Suprapubic skin (tissue), 4 donors: ENCODE measurements around the gene KIAA1217. TPM values are rescaled to one million over a fixed set of nuclear protein-coding genes. Genes with fewer than 3 reads are reported as not detected.
"Not testable (repeated sequence)": the region's sequence is repeated elsewhere in the genome, so short reads cannot be mapped to it uniquely, and the experiment has no call there.

Experiments
- DNase-seq, 2 donors: peaks; one replicate each; pipeline ENCODE4 v3.0.0-alpha.2; 2019; ENCODE audit warnings: low spot score in 2 of 2
- H3K27ac ChIP-seq: fragments of 200-600 bp; sonication (generic); one replicate; pipeline ENCODE4 v1.5.1; 2019
- H3K27me3 ChIP-seq: fragments of 200-600 bp; sonication (generic); one replicate; pipeline ENCODE4 v1.5.1; 2019
- H3K36me3 ChIP-seq: fragments of 200-600 bp; sonication (generic); one replicate; pipeline ENCODE4 v1.5.1; 2019
- H3K4me1 ChIP-seq: fragments of 200-600 bp; sonication (generic); one replicate; pipeline ENCODE4 v1.5.1; 2019
- H3K4me3 ChIP-seq: fragments of 200-600 bp; sonication (generic); one replicate; pipeline ENCODE4 v1.5.1; 2019; ENCODE audit warnings: mild to moderate bottlenecking
- H3K9me3 ChIP-seq: fragments of 200-600 bp; sonication (generic); one replicate; pipeline ENCODE4 v1.5.1; 2019
- CTCF ChIP-seq, 2 donors: fragments of 200-600 bp in 1 of 2; fragments of 450-650 bp in 1 of 2; sonication (generic) in 1 of 2; IDR thresholded peaks; one replicate each; pipeline ENCODE4 v1.5.1; 2016 to 2019; ENCODE audit warnings: antibody characterized with exemption in 2 of 2, mild to moderate bottlenecking in 1 of 2, moderate library complexity in 1 of 2
- EP300 ChIP-seq: sonication (generic); formaldehyde crosslinking; IDR thresholded peaks from one replicate; pipeline ENCODE4 v1.6.1; 2017; ENCODE audit warnings: antibody characterized with exemption
- POLR2A ChIP-seq, 2 donors: fragments of 450-650 bp; IDR thresholded peaks; one replicate each; pipeline ENCODE4 v1.6.1; 2017; ENCODE audit warnings: antibody characterized with exemption in 2 of 2, mild to moderate bottlenecking in 2 of 2, moderate library complexity in 2 of 2
- POLR2AphosphoS5 ChIP-seq, 3 donors: sonication (generic); formaldehyde crosslinking; IDR thresholded peaks; one replicate each; pipeline ENCODE4 v1.6.1; 2017; ENCODE audit warnings: antibody characterized with exemption in 3 of 3
- WGBS: methylation state at CpG from one replicate; pipeline ENCODE4 v1.1.5; 2018; 5-methylcytosine and 5-hydroxymethylcytosine counted together
- total RNA-seq, 4 donors: library from RNA; depleted of rRNA; stranded (reverse); fragments of >200 nt; gene quantifications; one replicate each; pipeline ENCODE4 v1.1.0, GENCODE V29; 2016

Gene KIAA1217
- total RNA-seq, 4 donors from 2014 or later = 59.2 to 109 (median 72.1) TPM

GRCh38 chr10:24320373-24320772 lies 111.4 kb downstream of the KIAA1217 start:
- Histone ChIP-seq H3K27me3 (no peaks in the 10 kb centered on the region), H3K27ac (no peak overlapping the region), H3K9me3 (no peaks in the 10 kb centered on the region), H3K4me1 (peaks cover 18% of the 10 kb centered on the region), H3K36me3 (peaks cover under 1% of the 10 kb centered on the region), H3K4me3 (no peak overlapping the region)
- no peak for DNase-seq
- TF ChIP-seq CTCF (IDR thresholded peaks at IDR 0.05) (no peak), EP300 (no peak), POLR2AphosphoS5 (IDR thresholded peaks at IDR 0.05) (no peak), POLR2A (IDR thresholded peaks at IDR 0.05) (no peak)
- 74% methylated on average over 2 of the region's 2 CpGs for WGBS

GRCh38 chr10:24324651-24325050 lies 115.7 kb downstream of the KIAA1217 start:
- Histone ChIP-seq H3K9me3 (peaks cover 10% of the 10 kb centered on the region), H3K4me3 (no peak overlapping the region), H3K36me3 (peaks cover 3% of the 10 kb centered on the region), H3K27ac (peak overlapping the region; percentile 54), H3K27me3 (no peaks in the 10 kb centered on the region), H3K4me1 (peaks cover 17% of the 10 kb centered on the region)
- DNase-seq = no peak
- TF ChIP-seq EP300 = no peak
- TF ChIP-seq POLR2AphosphoS5 (IDR thresholded peaks at IDR 0.05) = no peak
- WGBS = 43% methylated on average over 3 of the region's 3 CpGs

DNA sequence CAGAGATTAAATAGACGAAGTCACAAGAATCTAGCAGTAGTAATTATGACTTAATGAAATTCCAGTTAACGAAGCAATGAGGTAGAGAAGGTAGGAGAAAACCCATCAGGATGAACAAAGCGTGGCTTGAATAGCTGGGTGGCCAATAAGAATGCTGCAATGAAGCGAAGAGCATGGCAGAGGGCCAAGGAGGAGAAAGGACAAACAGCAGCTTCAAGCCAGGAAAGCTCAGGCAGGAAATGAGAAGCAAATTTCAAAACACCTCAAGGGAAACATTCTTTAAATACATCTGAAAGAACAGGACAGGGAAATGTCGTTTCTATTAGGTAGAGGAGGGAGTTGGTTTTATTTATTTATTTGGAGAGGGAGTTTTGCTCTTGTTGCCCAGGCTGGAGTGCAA lies 122.5 kb downstream of the KIAA1217 start:
- 30% methylated on average over 5 of the region's 5 CpGs for WGBS
- no peak overlapping the region for H3K4me3 ChIP-seq
- H3K36me3 ChIP-seq = peaks cover 3% of the 10 kb centered on the region
- H3K27ac ChIP-seq = peak overlapping the region; percentile 67
- peaks cover 10% of the 10 kb centered on the region for H3K9me3 ChIP-seq
- H3K4me1 ChIP-seq = peaks cover 10% of the 10 kb centered on the region
- H3K27me3 ChIP-seq = no peaks in the 10 kb centered on the region
- peak in 1 of 2 donors; percentile 69 for DNase-seq
- TF ChIP-seq POLR2A (IDR thresholded peaks at IDR 0.05) = no peak
- no peak for TF ChIP-seq EP300
- no peak for TF ChIP-seq POLR2AphosphoS5 (IDR thresholded peaks at IDR 0.05)
- no peak for TF ChIP-seq CTCF (IDR thresholded peaks at IDR 0.05)

- Histone ChIP-seq H3K27me3 (no peaks in the 10 kb centered on the region), H3K36me3 (no peaks in the 10 kb centered on the region), H3K9me3 (no peaks in the 10 kb centered on the region), H3K27ac (no peak overlapping the region), H3K4me1 (peaks cover 10% of the 10 kb centered on the region), H3K4me3 (no peak overlapping the region)
- no peak for TF ChIP-seq POLR2A (IDR thresholded peaks at IDR 0.05)
- no peak for TF ChIP-seq CTCF (IDR thresholded peaks at IDR 0.05)
- no peak for TF ChIP-seq EP300
- no peak for TF ChIP-seq POLR2AphosphoS5 (IDR thresholded peaks at IDR 0.05)
- DNase-seq = no peak
Measured at GRCh38 chr10:24333736-24334135, 124.8 kb downstream of the KIAA1217 start.

- H3K9me3 ChIP-seq = no peaks in the 10 kb centered on the region
- DNase-seq = no peak
- TF ChIP-seq POLR2A (IDR thresholded peaks at IDR 0.05) (no peak), POLR2AphosphoS5 (IDR thresholded peaks at IDR 0.05) (no peak), CTCF (IDR thresholded peaks at IDR 0.05) (no peak), EP300 (no peak)
- no peaks in the 10 kb centered on the region for H3K36me3 ChIP-seq
- no peaks in the 10 kb centered on the region for H3K27me3 ChIP-seq
- peaks cover 10% of the 10 kb centered on the region for H3K4me1 ChIP-seq
- WGBS = 44% methylated on average over 1 of the region's 1 CpG
- H3K27ac ChIP-seq = no peak overlapping the region
- H3K4me3 ChIP-seq = no peak overlapping the region
Measured at GRCh38 chr10:24334279-24334939, 125.5 kb downstream of the KIAA1217 start.

DNA sequence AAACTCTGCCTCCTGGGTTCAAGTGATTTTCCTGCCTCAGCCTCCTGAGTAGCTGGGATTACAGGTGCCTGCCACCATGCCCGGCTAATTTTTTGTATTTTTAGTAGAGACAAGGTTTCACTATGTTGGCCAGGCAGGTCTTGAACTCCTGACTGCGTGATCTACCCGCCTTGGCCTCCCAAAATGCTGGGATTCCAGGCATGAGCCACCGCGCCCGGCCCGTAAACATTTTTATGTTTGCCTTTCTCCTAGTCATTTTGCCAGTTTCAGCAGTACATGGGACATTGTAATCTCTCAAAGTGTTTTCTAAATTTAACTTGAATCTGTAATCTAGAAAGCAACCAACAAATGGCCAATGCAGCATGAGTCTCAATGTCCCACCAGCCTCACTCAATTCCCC lies 128.8 kb downstream of the KIAA1217 start:
- not testable (repeated sequence) for H3K27ac ChIP-seq, H3K27me3 ChIP-seq, DNase-seq, H3K9me3 ChIP-seq, H3K4me3 ChIP-seq, H3K36me3 ChIP-seq, H3K4me1 ChIP-seq
- 96% methylated on average over 7 of the region's 7 CpGs for WGBS
